ENCODE data around the gene CCDC106.
A peak's percentile ranks its signal among the peaks of the same experiment; 100 is the strongest.

Gene CCDC106

DNA sequence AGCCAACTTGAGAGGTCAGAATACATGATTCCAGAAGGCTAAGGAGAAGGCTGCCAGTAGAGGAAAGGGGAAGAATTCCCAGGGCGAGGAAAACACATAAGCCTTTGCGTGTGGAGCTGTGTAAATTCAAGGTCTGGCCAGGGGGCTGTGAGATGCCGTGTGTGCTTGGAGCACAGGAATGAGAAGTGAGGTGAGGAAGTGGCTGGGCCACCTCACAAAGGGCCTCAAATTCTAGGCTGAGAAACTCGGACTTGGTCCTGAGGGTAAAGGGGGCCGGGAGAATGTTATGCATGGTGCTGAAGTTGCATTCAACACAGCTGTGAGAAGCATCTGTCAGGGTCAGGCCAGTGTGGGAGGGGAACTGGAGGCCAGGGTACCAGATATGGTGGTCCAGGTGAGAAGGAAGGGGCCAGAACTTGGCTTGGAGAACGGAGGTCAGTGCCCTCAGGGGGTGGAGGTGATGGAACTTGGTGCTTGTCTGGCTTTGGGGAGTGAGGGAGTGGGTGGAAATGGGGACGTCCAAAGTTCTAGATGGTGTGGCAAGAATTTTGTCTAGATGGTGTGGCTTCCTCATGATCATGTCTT lies 12.1 kb upstream of the CCDC106 start:
- no peak for DNase-seq (ENCODE audit: low spot score)

- no peak for DNase-seq (ENCODE audit: low spot score)
Measured at GRCh38 chr19:55636723-55637122, 11.3 kb upstream of the CCDC106 start.

GRCh38 chr19:55637534-55637933 lies 10.5 kb upstream of the CCDC106 start:
- no peak for DNase-seq (ENCODE audit: low spot score)

DNA sequence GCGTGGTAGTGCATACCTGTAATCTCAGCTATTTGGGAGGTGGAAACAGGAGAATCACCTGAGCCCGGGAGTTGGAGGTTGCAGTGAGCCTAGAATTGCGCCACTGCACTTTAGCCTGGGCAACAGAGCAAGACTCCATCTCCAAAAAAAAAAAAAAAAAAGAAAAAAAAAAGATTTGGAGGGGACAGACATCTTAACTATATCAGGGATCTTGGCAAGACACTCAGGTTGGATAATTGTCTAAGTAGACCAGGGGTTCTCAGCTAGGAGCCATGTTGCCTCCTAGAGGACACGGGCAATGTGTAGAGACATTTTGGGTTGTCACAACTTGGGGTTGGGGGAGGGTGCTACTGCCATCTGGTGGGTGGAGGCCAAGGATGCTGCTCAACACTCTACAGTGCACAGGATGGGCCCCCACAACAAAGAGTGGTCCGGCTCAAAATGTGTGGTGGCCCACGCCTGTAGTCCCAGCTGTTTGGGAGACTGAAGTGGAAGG lies 9.1 kb upstream of the CCDC106 start:
- DNase-seq (ENCODE audit: low spot score): peak; percentile 36

DNA sequence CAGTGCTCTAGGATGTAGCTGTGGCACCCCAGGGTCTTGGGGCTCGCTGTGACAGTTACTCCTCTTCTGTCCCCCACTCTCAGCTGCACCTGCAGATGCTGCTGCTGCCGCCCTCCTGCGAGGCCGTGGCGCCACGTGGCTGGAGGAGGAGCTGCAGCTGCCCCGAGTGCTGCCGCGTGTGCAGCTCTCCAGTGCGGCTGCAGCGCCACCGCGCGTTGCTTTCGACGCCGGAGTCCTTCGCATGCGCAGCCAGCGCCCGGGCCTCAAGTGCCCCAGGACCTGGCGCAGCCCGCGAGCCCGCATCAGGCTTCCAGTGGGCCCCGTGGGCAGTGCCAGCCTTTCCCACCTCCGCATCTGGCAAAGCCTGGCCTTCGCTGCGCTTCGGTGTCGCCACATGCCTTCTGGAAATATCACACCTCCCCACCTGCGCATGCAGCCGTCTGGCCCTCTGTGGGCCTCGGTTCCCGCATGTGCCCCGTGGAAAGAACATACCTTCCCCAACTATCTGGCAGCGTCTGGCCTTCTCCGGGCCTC lies 7.9 kb upstream of the CCDC106 start:
- DNase-seq (ENCODE audit: low spot score): peak; percentile 65

GRCh38 chr19:55640577-55641425 lies 7.2 kb upstream of the CCDC106 start, which contains the start of gene ZNF580:
ZNF580 (plus strand) TSS chr19:55641002; CDS start chr19:55642509, 1,507 bp downstream.
- DNase-seq (ENCODE audit: low spot score): peak; percentile 60

DNA sequence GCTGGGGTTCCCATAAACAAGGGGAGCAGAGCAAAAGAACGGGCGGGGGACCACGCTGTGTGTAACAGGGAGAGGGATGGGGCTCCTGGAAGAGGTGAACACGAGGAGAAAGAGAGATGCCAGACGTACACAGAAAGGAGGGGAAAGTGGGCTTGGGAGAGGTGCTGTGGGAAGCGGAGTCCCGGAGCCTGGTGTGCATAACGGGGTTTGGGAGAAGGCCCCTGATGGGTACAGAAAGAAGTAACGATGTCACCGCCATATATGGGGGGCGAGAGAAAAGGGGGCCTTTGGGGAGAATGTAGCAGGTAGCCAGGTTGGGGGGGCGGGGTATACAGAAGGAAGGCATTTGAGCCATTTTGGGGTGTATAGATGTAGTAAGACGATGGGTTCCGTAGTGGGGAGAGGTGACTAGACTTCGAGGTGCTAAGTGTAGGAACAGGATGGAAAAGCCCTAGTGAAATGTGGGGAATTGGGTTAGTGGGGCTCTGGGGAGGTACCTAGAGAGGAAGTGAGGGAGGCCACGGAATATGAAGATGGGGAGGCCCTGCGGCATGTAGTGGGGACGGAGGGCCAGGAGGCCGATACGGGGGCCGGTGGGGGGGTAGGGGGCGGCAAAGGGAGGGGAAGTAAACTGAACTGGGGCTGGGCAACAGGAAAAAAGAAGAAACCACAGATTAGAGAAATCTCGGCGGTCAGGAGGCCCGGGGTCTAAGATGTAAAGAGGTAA lies 6.4 kb upstream of the CCDC106 start:
- DNase-seq (ENCODE audit: low spot score): no peak

GRCh38 chr19:55642153-55643002 lies 5.6 kb upstream of the CCDC106 start:
- DNase-seq (ENCODE audit: low spot score): no peak

- DNase-seq (ENCODE audit: low spot score): peak; percentile 56
Measured at GRCh38 chr19:55643003-55643886, 4.8 kb upstream of the CCDC106 start, which contains the start of gene ZNF581. ZNF581 (plus strand) TSS chr19:55643649; CDS start chr19:55644572, 923 bp downstream.

GRCh38 chr19:55643887-55644176 lies 4.2 kb upstream of the CCDC106 start:
- no peak for DNase-seq (ENCODE audit: low spot score)

GRCh38 chr19:55644191-55644833 lies 3.7 kb upstream of the CCDC106 start:
- DNase-seq (ENCODE audit: low spot score): no peak

- DNase-seq (ENCODE audit: low spot score): no peak
Measured at GRCh38 chr19:55644842-55645511, 3.0 kb upstream of the CCDC106 start.

- DNase-seq (ENCODE audit: low spot score): no peak
Measured at GRCh38 chr19:55645512-55645881, 2.5 kb upstream of the CCDC106 start.

DNA sequence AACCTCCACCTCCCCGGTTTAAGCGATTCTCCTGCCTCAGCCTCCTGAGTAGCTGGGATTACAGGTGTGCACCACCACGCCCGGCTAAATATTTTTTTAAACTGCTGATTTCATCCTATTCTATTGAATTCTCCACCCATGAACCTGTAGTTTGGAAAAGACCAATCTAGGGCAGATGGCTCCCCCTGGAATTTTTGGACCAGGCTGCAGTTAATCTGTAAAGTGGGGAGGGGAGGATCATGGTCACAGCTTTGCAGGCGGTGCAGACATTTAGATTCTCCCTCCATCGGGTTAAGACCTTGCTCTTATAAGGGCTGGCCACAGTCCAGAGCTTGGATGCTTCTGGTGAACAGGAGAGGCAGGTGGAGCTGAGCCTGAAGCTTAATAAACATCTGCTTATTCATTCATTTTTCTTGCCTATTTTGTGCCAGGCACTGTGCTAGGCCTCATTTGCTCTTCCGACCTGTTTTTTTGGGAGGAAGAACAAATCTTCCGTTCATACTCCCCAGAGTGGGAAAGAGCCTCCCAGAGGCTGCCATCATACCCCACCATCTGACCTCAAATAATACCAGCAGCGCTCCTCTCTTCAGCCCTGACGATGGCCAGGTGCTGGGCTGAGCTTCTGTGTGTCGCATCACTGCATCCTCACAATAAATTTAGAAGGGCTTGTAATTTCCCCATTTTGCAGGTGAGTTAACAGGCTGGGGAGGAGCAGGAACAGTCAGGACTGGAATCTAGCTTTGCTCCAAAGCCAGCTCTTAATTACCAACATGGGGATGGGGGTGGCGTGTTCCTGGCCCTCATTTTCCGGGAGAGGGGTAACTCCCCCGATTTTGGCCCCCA lies 902 bp upstream of the CCDC106 start:
- DNase-seq (ENCODE audit: low spot score): no peak

GRCh38 chr19:55648585-55649267 lies 714 bp downstream of the CCDC106 start:
- DNase-seq (ENCODE audit: low spot score): no peak

DNA sequence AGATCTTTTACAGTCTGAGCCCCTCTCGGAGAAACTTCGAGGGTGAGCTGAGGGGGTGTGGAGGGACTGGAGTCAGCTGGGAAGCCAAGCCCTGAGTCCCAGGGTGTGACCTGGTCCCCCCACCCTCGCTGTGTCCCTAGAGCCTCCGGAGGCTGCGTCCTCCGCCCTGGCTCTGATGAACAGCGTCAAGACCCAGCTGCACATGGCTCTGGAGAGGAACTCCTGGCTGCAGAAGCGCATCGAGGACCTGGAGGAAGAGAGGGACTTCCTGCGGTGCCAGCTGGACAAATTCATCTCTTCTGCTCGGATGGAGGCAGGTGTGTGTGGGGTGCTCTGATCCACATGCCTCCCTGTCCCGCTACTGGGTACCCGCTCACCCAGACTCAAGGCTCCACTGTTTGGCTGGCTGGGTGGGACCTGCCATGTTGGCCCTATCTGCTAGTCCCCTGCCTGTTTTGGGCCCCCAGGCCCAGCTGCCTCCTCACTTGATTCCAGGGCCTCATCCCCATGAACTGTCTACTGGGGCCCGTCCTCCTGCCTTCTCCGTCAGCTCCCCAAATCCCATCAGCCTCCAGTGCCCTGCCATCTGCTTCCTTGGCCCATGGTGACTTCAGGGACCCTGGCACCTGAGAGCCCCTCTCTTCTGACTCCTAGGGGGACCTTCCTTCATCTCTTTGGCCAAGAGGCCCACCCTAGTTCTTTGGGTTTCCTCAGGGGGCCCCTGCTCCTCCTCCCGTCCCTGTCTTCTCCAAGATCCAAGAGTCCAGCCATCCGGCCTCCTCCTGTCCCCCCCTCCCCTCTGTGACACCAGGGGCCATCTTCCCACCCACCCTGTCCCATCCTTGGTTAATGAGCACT lies 1.5 kb downstream of the CCDC106 start:
- no peak for DNase-seq (ENCODE audit: low spot score)

All from SK-N-DZ (cell line).